ENCODE data around the gene LSM3. TPM values are rescaled to one million over a fixed set of nuclear protein-coding genes. Genes with fewer than 3 reads are reported as not detected.

The LSM3 gene
- total and polyA plus RNA-seq, 2 of the 4 experiments (the other 2 are of a cell fraction), result 3.4 to 11.5 TPM

DNA sequence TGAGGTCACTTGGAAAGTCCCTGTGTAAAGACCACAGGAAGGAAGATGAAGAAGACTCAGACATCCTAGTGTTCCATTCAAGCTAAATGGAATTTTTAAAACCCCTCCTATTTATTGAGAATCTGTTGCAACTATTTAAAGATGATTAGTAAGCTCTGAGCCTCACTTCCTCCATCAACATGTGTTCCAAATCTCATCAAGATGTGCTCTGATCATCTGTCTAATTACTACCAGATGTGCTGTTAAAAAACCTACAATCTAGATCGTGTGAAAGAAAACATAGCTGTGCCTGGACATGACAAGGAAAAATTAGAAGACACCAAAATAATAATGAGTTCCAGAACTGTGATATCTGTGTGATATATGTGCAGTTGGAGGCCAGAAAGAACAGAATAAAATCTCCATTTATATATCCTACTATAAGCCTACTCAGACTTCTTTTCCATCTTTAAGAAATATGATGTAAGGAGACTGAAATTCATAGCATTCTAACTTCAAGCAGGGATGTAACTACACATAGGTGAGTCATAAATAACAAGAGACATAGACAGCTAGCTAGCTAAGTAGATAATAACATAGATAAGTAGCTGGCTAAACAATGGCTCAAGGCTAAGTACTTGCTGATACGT, 8.0 kb upstream of the LSM3 start:
- peaks cover 49% of the 10 kb centered on the region for H3K36me3 ChIP-seq (ENCODE audit: control insufficient read depth, insufficient read depth, low read length)
- H3K9ac ChIP-seq (ENCODE audit: low read depth, low read length), result no peak overlapping the region
- peak overlapping the region; percentile 88 for H2BK5ac ChIP-seq (ENCODE audit: low read depth, low read length, poor library complexity, severe bottlenecking)
- TF ChIP-seq BHLHE40 (IDR thresholded peaks at IDR 0.05; ENCODE audit: low read depth, low read length) (no peak), MAZ (IDR thresholded peaks at IDR 0.05; ENCODE audit: borderline replicate concordance, low read depth, low read length) (no peak), RCOR1 (IDR thresholded peaks at IDR 0.05; ENCODE audit: insufficient replicate concordance, low read length) (no peak), NFE2L2 (IDR thresholded peaks at IDR 0.05; ENCODE audit: low read depth, low read length) (no peak), MXI1 (IDR thresholded peaks at IDR 0.05; ENCODE audit: borderline replicate concordance, low read depth, low read length) (no peak), RAD21 (IDR thresholded peaks at IDR 0.05; ENCODE audit: low read length) (no peak), SMC3 (IDR thresholded peaks at IDR 0.05; ENCODE audit: low read depth, low read length) (no peak), FOS (IDR thresholded peaks at IDR 0.05; ENCODE audit: low read depth, low read length) (peak; percentile 47; the same call in 1 of the 2 replicates), CHD1 (IDR thresholded peaks at IDR 0.05; ENCODE audit: low read depth, low read length) (no peak), POLR2A (IDR thresholded peaks at IDR 0.05; ENCODE audit: low read depth, low read length) (no peak), MAFK (IDR thresholded peaks at IDR 0.05; ENCODE audit: low read depth, low read length) (no peak), CEBPB (IDR thresholded peaks at IDR 0.05; ENCODE audit: low read depth, low read length) (peak; percentile 66; the same call in 1 of the 2 replicates)
- TF ChIP-seq, protein P1, sequence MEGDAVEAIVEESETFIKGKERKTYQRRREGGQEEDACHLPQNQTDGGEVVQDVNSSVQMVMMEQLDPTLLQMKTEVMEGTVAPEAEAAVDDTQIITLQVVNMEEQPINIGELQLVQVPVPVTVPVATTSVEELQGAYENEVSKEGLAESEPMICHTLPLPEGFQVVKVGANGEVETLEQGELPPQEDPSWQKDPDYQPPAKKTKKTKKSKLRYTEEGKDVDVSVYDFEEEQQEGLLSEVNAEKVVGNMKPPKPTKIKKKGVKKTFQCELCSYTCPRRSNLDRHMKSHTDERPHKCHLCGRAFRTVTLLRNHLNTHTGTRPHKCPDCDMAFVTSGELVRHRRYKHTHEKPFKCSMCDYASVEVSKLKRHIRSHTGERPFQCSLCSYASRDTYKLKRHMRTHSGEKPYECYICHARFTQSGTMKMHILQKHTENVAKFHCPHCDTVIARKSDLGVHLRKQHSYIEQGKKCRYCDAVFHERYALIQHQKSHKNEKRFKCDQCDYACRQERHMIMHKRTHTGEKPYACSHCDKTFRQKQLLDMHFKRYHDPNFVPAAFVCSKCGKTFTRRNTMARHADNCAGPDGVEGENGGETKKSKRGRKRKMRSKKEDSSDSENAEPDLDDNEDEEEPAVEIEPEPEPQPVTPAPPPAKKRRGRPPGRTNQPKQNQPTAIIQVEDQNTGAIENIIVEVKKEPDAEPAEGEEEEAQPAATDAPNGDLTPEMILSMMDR (conservative IDR thresholded peaks at IDR 0.05; ENCODE audit: low read depth, low read length), result no peak
- TF ChIP-seq, protein P2, sequence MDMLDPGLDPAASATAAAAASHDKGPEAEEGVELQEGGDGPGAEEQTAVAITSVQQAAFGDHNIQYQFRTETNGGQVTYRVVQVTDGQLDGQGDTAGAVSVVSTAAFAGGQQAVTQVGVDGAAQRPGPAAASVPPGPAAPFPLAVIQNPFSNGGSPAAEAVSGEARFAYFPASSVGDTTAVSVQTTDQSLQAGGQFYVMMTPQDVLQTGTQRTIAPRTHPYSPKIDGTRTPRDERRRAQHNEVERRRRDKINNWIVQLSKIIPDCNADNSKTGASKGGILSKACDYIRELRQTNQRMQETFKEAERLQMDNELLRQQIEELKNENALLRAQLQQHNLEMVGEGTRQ (IDR thresholded peaks at IDR 0.05; ENCODE audit: low read depth, low read length), result no peak

More for the DNA sequence above, 8.0 kb upstream of the LSM3 start:
- H3K79me1 ChIP-seq (ENCODE audit: low read depth in 1 of 2, low read length in 2 of 2), result peaks cover 40 to 52% of the 10 kb centered on the region in 2 experiments
- 0 out of 2 replicates have a peak overlapping the region, but pooled peaks have one; percentile 11 for H3K14ac ChIP-seq (replicated peaks; ENCODE audit: low read depth, low read length)
- peak overlapping the region; percentile 52; the same call in 1 of the 2 replicates for H4K91ac ChIP-seq (ENCODE audit: insufficient read depth, low read depth, low read length)
- peak overlapping the region; percentile 86; the same call in 1 of the 2 replicates for H3K18ac ChIP-seq (ENCODE audit: low read depth, low read length)
- no peaks in the 10 kb centered on the region for H3K27me3 ChIP-seq (ENCODE audit: control insufficient read depth, insufficient read depth, low read length)
- no CpG with 5 or more reads among the region's 2 CpGs for WGBS, 2 experiments (ENCODE audit: extremely low coverage in 2 of 2, insufficient read length in 1 of 2)
- H2BK120ac ChIP-seq (ENCODE audit: low read depth, low read length), result peak overlapping the region; percentile 82
- H3K9me3 ChIP-seq (ENCODE audit: control insufficient read depth, insufficient read depth, low read length), result no peaks in the 10 kb centered on the region
- H3K27ac ChIP-seq (ENCODE audit: insufficient read depth, low read length), result no peak overlapping the region; the same call in 1 of the 2 replicates
- peaks cover 8% of the 10 kb centered on the region; the same call in 1 of the 2 replicates for H3K9me1 ChIP-seq (ENCODE audit: insufficient read depth, low read length)
- ATAC-seq (ENCODE audit: low read depth) (peak; percentile 74), DNase-seq (peak; percentile 90)
- H4K20me1 ChIP-seq (ENCODE audit: insufficient read depth, low read length), result peaks cover 4% of the 10 kb centered on the region; the same call in 1 of the 2 replicates
- peaks cover 6% of the 10 kb centered on the region for H3K4me1 ChIP-seq (ENCODE audit: control insufficient read depth, insufficient read depth, low read length)
- dilution Hi-C loops (cut with HindIII; ENCODE audit: low sequenced_read_pairs, unreplicated experiment), result no loop called here
- H2AK9ac ChIP-seq (replicated peaks; ENCODE audit: low read depth, low read length, poor library complexity), result no peak overlapping the region
- H3K23ac ChIP-seq (ENCODE audit: low read depth, low read length), result peak overlapping the region; percentile 42; the same call in 1 of the 2 replicates
- CTCF ChIA-PET, result interaction anchor here (1.1 kb wide), 1 partner anchor 92 kb away, joined by 3 read pairs; no protein-coding TSS in a partner anchor
- H4K8ac ChIP-seq (ENCODE audit: low read depth in 2 of 2, low read length in 2 of 2), result peak overlapping the region in 1 of 2 experiments; percentile 37; a peak in 1 of 4 replicates
- no peak overlapping the region for H2AFZ ChIP-seq (replicated peaks; ENCODE audit: low read length, poor library complexity)
- H2BK20ac ChIP-seq (ENCODE audit: low read depth, low read length), result peak overlapping the region; percentile 80
- H4K5ac ChIP-seq (ENCODE audit: low read depth, low read length), result peak overlapping the region; percentile 83; the same call in 1 of the 2 replicates
- H2AK5ac ChIP-seq (ENCODE audit: low read depth, low read length), result 0 out of 2 replicates have a peak overlapping the region, but pooled peaks have one; percentile 23
- H3K56ac ChIP-seq (ENCODE audit: extremely low read depth, insufficient read depth, low read length), result no peak overlapping the region
- POLR2A ChIA-PET (ENCODE audit: unreplicated experiment), result no interaction called here
- no peak overlapping the region for H3K4me3 ChIP-seq (ENCODE audit: insufficient read depth, low read depth, low read length)
- no peak overlapping the region for H2BK15ac ChIP-seq (ENCODE audit: low read depth, low read length)
- BruUV-seq (replicated peaks), result no TSS peak
- peak overlapping the region; percentile 43; the same call in 1 of the 2 replicates for H3K4me2 ChIP-seq (ENCODE audit: low read depth, low read length)
- intact Hi-C loops (cut with micrococcal nuclease), result loop anchor here (5.0 kb wide), 1 partner anchor 513 kb away; no protein-coding TSS in a partner anchor
- in situ Hi-C loops (cut with MboI; ENCODE audit: low sequenced_read_pairs), result no loop called here
- peak overlapping the region; percentile 62; the same call in 1 of the 2 replicates for H3K4ac ChIP-seq (ENCODE audit: low read depth, low read length)
